GM18873 (cell line): ENCODE data around the gene FBP2.
"Not testable (repeated sequence)": the region's sequence is repeated elsewhere in the genome, so short reads cannot be mapped to it uniquely, and the experiment has no call there.

Experiments
- ATAC-seq: cut with Tn5 transposase; IDR thresholded peaks from one replicate; pipeline ENCODE4 v1.9.1; 2021; ENCODE audit warnings: mild to moderate bottlenecking, moderate library complexity, moderate number of reproducible peaks; ENCODE audit not compliant: unreplicated experiment, low FRiP score

FBP2 gene

DNA sequence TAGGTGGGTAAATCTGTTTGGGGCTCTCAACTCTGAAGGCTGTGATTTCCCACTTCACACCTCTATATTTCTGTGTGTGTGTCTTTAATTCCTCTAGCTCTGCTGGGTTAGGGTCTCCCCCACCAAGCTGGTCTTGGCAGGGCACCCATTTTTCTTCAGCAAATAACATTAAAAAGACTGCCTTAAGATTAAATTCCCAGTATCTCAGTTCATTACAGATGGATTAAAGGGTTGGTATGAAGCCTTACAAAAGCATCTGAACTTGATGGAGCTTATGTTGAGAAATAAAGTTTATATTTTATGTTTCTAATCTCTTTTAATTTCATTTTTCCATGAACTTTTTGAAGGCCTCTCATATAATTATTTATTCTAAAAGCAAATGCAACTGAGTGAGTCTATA is 27.1 kb downstream of the FBP2 start:
- ATAC-seq: no peak

DNA sequence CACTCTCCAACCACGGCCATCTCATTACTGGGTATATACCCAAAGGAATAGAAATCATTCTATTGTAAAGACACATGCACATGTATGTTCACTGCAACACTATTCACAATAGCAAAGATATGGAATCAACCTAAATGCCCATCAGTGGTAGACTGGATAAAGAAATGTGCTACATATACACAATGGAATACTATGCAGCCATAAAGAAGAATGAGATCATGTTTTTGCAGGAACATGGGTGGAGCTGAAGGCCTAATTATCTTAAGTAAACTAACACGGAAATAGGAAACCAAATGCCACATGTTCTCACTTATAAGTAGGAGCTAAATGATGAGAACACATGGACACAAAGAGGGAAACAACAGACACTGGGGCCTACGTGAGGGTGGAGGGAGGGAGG is 29.3 kb downstream of the FBP2 start:
- not testable (repeated sequence) for ATAC-seq

DNA sequence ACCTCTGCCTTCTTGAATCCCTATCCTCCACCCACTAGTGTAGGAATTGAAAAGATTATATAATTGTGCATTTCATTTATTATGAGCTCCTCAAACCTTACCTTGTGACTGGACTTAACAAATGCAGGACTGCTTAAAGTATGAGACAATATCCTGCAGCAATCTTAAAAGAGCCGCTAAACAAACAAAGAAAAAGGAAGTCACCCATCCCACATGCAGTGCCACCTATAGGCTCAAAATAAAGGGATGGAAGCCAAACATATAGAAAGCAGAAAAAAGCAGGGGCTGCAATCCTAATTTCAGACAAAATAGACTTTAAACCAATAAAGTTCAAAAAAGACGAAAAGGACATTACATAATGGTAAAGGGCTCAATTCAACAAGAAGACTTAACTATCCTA is 30.1 kb downstream of the FBP2 start:
- ATAC-seq: no peak

DNA sequence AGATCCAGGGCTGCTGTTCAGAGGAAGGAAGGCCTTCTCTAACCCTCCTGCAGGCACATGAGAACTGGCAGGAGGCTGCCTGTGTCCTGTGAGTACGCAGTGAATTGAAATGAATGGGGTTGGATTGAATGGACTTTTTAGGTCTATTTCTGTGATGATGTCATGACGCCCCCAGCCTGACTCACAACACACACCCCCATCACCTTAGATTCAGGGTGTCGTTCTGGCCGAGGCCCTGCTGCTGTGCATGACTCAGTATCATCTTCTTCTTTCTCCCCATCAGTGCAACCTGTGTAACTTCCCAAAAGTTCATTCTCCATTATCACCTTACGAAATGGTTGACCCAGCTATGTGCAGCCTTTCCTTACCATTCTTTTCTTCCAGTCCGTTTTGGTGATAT is 33.4 kb downstream of the FBP2 start:
- no peak for ATAC-seq

GRCh38 chr9:94557376-94557775 is 36.2 kb downstream of the FBP2 start:
- no peak for ATAC-seq

GRCh38 chr9:94554439-94555331 is 38.9 kb downstream of the FBP2 start, which contains the start of gene PCAT7:
TSS of gene PCAT7 (plus strand) at chr9:94555083.
- no peak for ATAC-seq

- no peak for ATAC-seq
Measured at GRCh38 chr9:94554078-94554438, 39.6 kb downstream of the FBP2 start.

DNA sequence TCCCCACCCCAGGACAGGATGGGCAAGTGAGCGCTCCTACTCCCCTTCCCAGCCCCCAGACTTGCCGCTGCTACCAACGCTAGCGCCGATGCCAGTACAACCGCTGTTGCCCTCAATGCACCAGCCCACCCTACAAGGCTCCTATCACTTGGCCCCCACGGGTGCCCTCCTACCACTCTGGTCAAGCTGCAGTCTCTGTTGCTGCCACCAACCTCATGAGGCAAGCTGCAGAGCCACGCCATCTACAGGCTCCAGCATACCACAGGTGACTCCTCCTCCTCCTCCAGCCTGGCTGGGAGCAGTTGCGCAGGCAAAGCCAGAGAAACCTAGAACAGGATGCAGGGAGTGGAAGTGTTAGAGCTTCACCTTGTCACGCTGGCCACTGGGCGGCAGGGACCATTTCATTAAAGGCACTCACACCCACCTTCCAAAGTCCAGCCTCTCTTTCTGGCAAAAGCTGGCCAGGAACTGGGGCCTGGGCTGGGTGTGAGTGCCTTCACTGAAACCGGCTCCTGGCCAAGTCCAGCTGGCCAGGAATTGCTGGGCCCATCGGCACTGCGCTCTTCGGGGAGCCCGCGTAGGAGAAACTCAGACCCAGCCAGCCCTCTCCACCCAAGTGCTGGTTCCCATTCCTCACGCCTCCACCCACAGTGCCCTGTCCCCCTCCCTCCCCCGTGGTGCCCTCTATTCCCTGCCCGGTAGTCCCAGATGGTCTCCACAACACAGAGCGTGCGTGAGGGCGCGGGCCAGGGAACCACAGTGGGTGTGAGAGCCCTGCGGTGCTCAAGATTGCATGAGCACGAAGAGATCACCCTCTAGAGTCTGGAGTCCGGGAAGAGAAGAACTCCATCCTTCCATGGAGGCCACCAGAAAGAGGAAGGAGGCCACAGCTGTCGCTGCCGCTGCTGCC is 40.3 kb downstream of the FBP2 start:
- no peak for ATAC-seq

- no peak for ATAC-seq
Measured at GRCh38 chr9:94545940-94546339, 47.7 kb downstream of the FBP2 start.

DNA sequence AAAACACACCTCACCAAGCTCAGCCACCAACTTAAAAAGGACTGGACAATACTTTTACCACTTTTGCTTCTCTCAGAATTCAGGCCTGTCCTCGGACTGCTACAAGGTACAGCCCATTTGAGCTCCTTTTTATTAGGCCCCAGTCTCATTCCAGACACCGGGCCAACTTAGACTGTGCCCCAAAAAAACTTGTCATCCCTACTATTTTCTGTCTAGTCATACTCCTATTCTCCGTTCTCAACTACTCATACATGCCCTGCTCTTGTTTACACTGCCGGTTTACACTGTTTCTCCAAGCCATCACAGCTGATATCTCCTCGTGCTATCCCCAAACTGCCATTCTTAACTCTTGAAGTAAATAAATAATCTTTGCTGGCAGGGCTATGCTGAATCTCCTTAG is 49.3 kb downstream of the FBP2 start:
- not testable (repeated sequence) for ATAC-seq

DNA sequence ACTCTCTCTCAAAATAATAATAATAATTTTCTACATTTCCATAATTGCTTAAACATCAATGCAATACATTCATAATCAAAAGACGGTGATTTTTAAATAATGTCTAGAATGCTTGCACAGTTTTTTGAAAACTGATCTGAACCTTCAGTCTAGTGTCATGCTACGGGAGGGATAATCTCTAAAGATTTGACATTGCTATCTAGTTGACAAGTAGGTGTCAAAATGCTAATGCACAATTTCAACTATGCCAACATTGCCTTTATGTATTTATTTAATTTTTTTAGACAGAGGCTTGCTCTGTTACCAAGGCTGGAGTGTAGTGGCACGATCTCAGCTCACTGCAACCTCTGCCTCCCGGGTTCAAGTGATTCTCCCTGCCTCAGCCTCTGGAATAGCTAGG is 54.7 kb downstream of the FBP2 start:
- ATAC-seq: no peak

- ATAC-seq: no peak
Measured at GRCh38 chr9:94534901-94535300, 58.7 kb downstream of the FBP2 start.

- ATAC-seq: no peak
Measured at GRCh38 chr9:94533601-94534000, 60.0 kb downstream of the FBP2 start.

DNA sequence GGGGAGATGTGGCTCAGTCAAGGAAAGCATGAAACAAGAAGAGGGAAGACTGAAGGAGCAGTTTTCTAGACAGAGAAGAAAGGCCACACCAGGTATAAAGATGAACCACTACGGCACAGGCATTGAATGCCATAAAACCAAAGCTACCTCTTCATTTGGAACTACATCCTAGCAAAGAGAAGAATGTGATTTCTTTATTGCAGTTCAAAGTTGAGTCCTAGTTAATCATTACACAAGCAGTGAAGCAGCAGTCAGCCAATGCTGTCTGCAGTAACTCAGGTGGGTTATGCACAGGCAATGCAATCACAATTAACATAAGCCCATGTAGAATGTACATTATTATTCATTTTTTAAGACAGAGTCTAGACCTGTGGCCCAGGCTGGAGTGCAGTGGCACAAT is 60.5 kb downstream of the FBP2 start:
- ATAC-seq: no peak

DNA sequence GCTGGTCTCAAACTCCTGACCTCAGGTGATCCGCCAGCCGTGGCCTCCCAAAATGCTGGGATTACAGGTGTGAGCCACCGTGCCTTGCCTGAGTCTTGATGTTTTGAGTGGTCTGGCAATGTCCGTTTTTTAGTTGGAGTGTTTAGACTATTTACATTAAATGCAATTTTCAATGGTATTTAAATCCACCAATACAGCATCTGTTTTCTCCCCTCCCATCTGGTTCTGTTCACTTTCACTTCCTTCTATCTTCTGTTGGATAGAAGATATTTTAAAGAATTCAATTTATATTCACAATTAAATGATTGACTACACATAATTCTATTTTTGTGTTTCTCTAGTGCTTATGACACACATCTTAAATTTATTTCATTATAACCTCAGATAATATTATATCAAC is 64.7 kb downstream of the FBP2 start:
- no peak for ATAC-seq

DNA sequence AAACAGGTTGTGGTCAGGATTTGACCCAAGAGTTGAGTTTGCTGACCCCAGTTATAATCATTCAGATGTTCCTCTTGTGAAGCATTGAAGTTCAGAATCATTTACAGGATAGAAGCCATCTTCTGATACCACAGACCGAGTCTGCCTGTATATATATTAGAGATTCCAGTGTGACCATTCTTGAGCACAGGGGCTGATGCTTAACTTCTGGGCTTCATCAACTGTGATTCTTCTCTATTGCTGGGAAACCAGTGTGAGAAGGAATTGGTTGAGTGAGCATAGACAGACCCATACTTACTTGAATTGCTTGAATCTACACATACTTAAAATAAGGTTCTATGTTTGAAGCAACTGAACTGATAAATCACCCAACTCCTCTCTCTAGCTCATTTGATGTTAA is 66.7 kb downstream of the FBP2 start:
- ATAC-seq: no peak

GRCh38 chr9:94526271-94526670 is 67.4 kb downstream of the FBP2 start:
- ATAC-seq: no peak

DNA sequence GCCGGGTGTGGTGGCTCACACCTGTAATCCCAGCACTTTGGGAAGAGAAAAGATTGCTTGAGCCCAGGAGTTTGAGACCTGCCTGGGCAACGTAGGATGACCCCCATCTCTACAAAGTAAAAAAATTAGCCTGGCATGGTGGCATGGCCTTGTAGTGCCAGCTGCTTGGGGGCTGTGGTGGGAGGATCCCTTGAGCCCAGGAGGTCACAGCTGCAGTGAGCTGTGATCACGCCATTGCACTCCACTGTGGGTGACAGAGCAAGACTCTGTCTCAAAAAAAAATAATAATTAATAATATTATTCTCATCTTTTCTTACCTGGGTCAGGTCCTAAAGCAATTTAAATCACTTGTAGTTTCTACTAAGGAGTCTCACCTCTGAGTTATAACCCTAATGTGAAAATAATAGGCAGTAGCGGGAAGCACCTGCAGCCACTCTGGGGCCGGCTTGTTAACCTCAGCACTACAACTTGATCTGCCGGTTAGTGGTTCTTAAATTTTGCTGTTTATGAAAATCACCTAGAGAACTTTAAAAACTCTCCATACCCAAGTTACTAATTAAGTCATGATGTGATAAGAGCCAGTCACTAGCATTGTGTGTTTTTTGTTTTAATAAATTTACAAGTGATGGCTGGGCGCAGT is 68.1 kb downstream of the FBP2 start:
- ATAC-seq: no peak

DNA sequence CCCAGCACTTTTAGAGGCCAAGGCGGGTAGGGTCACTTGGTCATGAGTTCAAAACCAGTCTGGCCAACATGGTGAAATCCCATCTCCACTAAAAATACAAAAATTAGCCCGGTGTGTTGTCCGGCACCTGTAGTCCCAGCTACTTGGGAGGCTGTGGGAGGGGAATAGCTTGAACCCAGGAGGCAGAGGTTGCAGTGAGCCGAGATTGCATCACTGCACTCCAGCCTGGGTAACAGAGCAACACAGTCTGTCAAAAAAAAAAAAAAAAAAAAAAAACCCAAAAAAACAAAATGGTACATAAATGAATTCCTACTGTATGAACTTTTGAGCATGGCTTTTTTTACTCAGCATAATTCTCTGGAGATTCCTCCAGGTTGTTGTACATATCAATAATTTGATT is 76.4 kb downstream of the FBP2 start:
- no peak for ATAC-seq

GRCh38 chr9:94514722-94515121 is 78.9 kb downstream of the FBP2 start:
- ATAC-seq: no peak

- ATAC-seq: no peak
Measured at GRCh38 chr9:94511955-94512265, 81.7 kb downstream of the FBP2 start.
